Coronary artery (tissue), 2 donors: ENCODE data around the gene ANGPT4.

ENCODE experiments used
- DNase-seq: peaks from one replicate; pipeline ENCODE4 v3.0.0-alpha.2; 2017; ENCODE audit warnings: low spot score
- H3K27ac ChIP-seq, 2 donors: fragments of 200-600 bp; sonication (generic); one replicate each; pipeline ENCODE4 v1.5.1; 2016 to 2019
- H3K4me3 ChIP-seq: fragments of 200-600 bp; sonication (generic); 2 replicates; pipeline ENCODE4 v1.5.1; 2016; ENCODE audit warnings: mild to moderate bottlenecking, moderate library complexity
- CTCF ChIP-seq: fragments of 200-600 bp; sonication (generic); IDR thresholded peaks from one replicate; pipeline ENCODE4 v1.5.1; 2019; ENCODE audit warnings: antibody characterized with exemption

Gene ANGPT4

DNA sequence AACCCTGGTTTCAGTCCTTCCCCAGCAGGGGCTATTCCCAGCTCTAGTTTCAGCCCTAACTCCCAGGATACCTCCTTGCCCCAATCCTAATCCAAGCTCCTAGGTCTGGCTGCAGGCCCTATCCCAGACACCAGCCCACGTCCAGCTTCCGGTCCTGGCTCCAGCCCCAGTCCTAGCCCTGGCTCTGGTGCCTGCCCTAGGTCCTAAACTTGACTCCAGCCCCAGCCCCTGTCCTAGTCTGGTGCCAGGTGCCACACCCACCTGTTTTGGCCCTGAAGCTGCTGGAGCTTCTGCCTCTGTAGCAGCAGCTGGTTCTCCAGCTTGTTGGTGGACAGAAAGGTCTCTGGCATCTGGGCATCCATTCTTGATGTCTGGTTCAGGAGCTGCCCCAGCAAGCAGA, 28.1 kb downstream of the ANGPT4 start:
- no peak overlapping the region for H3K4me3 ChIP-seq
- DNase-seq: no peak
- no peak for TF ChIP-seq CTCF
- peak overlapping the region in 1 of 2 donors; percentile 9 for H3K27ac ChIP-seq

DNA sequence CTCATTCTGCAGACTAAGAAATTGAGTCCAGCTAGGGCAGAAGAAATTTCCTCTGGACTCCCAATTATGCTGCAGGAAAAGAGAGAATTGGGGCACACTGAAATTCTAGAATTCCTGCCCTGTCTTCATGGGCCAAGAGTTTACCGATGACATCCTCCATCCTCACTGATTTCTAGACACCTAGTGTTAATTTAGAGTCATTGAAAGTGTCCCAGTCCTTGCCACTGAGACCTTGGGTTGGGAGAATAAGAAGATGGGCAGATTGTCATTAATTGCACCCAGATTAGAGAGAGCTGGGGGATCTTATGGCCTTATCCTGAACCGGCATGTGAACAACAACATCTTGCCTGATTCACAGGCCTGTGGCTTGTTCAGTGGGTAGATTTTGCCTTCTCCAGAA, 29.0 kb downstream of the ANGPT4 start:
- no peak for DNase-seq
- Histone ChIP-seq H3K4me3 (no peak overlapping the region), H3K27ac (no peak overlapping the region)
- TF ChIP-seq CTCF: no peak

DNA sequence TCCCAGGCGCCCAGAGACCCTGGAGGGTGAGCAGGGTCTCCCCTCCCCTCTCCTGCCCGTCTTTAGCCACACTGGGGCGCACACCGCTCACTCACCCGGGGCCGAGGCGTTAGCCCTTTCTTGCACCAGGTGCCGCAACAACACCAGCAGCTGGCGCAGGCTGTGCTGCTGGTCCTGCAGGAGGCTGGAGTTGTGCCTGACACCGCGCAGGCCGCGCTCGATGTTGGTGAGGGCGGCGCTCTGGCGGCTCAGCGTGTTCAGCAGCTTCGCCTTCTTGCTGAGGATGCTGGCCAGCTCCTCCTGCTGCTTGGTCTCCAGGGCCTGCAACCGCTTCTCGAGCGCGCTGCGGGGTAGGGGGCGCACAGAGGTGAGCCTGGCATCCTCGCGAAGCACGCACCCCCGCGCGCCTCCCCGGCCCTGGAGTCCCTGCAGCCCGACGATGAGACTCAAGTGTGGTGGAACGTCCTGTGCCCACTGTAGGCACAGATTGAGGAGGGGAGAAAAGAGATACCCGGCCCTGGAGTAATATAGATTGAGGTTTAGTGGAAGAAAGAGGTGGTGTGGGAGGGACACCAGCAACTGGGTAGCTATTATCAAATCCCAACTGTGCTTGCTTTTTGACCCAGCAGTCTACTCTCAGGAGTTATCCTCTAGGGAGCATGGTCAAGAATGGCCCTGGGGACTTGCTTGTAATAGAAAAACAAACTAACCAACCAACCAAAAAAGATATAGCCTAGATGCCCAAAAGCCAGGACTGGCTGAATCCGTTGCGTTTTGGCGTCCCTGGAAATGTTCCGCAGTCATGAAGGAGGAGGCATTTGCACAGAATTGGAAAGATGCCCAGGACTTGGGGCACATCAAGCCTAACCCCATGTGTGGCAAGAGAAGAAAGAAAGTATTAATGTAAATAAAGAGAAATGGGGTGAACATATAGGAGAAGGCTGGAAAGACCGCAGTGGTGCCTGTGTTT, 30.9 kb downstream of the ANGPT4 start:
- TF ChIP-seq CTCF: peak; percentile 33
- DNase-seq: peak; percentile 82
- H3K27ac ChIP-seq: peak overlapping the region in 1 of 2 donors; percentile 7

GRCh38 chr20:881783-882144, 34.4 kb downstream of the ANGPT4 start:
- no peak for DNase-seq
- no peak overlapping the region for H3K4me3 ChIP-seq
- H3K27ac ChIP-seq: no peak overlapping the region
- no peak for TF ChIP-seq CTCF

More for the DNA sequence above, 30.9 kb downstream of the ANGPT4 start:
- peak overlapping the region; percentile 51 for H3K4me3 ChIP-seq

GRCh38 chr20:881051-881782, 34.9 kb downstream of the ANGPT4 start:
- no peak overlapping the region for H3K27ac ChIP-seq
- no peak for DNase-seq
- no peak overlapping the region for H3K4me3 ChIP-seq
- TF ChIP-seq CTCF: no peak

GRCh38 chr20:879626-880025, 36.5 kb downstream of the ANGPT4 start:
- no peak for DNase-seq
- no peak overlapping the region for H3K27ac ChIP-seq
- no peak overlapping the region for H3K4me3 ChIP-seq
- no peak for TF ChIP-seq CTCF
